ENCODE results near the gene PIGB. TPM values are rescaled to one million over a fixed set of nuclear protein-coding genes. Genes with fewer than 3 reads are reported as not detected.

Gene PIGB
- polyA plus RNA-seq, 1 donor (not counting 4 experiments of a cell fraction or from before 2014, with no cell fraction given), result 29.1 TPM

DNA sequence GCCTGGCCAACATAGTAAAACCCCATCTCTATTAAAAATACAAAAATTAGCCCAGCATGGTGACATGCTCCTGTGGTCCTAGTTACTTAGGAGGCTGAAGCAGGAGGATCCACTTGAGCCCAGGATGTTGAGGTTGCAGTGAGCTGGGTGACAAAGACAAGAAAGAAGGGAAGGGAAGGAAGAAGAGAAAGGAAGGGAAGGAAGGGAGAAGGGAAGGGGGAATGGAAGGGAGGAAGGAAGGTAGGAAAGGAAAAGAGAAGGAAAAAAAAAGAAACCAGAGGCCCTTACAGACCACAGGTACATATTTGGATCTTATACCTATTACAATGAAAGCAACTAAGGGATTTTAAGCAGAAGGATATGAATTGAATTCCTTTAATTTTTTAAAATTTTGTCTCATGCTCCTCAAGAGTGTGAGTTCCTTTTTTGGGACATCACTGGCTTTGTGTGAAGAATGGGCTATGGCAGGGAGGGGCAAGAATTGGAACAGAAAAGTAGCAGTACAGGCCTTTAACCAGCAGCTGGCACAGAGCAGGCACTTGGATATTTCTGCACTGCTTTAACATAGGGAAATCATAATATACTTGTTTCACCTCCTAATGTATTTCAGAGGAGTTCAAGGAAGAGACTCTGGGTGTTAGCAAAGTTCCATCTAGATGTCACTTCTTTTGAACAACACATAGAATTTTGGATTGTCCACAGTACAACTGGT is 37.3 kb upstream of the PIGB start:
- no peak for TF ChIP-seq CTCF (optimal IDR thresholded peaks at IDR 0.05 in 1 of 3, IDR thresholded peaks at IDR 0.05 in 1 of 3, conservative IDR thresholded peaks at IDR 0.05 in 1 of 3; ENCODE audit: extremely low read depth in 1 of 3, insufficient read depth in 2 of 3, low read length in 3 of 3)
- no peak for TF ChIP-seq EZH2 (IDR thresholded peaks at IDR 0.05; ENCODE audit: low read length)
- DNase-seq (ENCODE audit: low read depth, low spot score) (no peak), FAIRE-seq (no peak)
- no peak overlapping the region for H2AFZ ChIP-seq (ENCODE audit: control insufficient read depth, low read length)
- H3K79me2 ChIP-seq (ENCODE audit: control insufficient read depth, insufficient read depth, low read length), result no peaks in the 10 kb centered on the region
- no peaks in the 10 kb centered on the region for H3K9me1 ChIP-seq (ENCODE audit: control insufficient read depth, extremely low read depth, insufficient read depth, low read length)
- dilution Hi-C loops (cut with MboI; ENCODE audit: extremely low pct_ligation_motif_present, low sequenced_read_pairs), result no loop called here
- H3K4me3 ChIP-seq (ENCODE audit: control insufficient read depth in 2 of 3, extremely low read depth in 1 of 3, insufficient read depth in 2 of 3, low read depth in 1 of 3, low read length in 3 of 3), result no peak overlapping the region
- H3K9ac ChIP-seq (ENCODE audit: control insufficient read depth, extremely low read depth, insufficient read depth, low read length), result no peak overlapping the region
- no peaks in the 10 kb centered on the region for H3K27me3 ChIP-seq (ENCODE audit: control insufficient read depth, extremely low read depth, insufficient read depth, low read length)
- H3K27ac ChIP-seq (ENCODE audit: control insufficient read depth, insufficient read depth, low read length), result no peak overlapping the region
- no peaks in the 10 kb centered on the region for H4K20me1 ChIP-seq (ENCODE audit: control insufficient read depth, extremely low read depth, insufficient read depth, low read length)
- no peaks in the 10 kb centered on the region for H3K36me3 ChIP-seq (ENCODE audit: control insufficient read depth in 2 of 2, extremely low read depth in 1 of 2, insufficient read depth in 2 of 2, low read length in 2 of 2)
- peaks cover 17% of the 10 kb centered on the region for H3K4me1 ChIP-seq (ENCODE audit: control insufficient read depth, extremely low read depth, insufficient read depth, low read length)
- H3K4me2 ChIP-seq (ENCODE audit: control insufficient read depth, extremely low read depth, insufficient read depth, low read depth, low read length), result peak overlapping the region; percentile 29
- H3K9me3 ChIP-seq (ENCODE audit: control insufficient read depth, low read depth, low read length), result no peaks in the 10 kb centered on the region

DNA sequence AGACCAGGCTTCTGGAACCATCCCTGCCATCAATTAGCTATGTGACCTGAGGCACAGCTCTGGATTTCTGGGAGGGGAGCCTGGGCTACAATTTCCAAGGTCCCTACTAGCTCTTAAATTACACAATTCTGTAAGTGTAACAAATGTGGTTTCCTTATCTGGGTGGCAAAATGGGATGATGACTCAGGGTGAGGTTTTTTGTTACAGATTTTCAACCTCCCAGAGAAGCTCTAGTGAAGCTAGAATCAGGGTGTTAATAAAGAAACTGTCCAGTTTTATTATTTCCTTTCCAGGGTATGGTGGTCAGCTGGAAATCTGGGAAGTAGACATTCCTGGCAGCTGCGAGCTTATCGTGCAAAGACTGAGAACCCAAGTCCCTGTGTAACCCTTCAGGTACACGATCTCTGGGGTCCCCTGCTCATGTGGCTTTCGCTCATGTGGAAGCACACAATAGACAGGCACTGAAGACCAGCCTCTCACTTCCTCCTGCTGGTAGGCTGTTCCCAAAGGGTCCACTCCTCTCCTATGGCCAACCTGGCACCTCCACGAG is 36.7 kb upstream of the PIGB start:
- no peak for DNase-seq (ENCODE audit: low read depth, low spot score)
- H3K4me2 ChIP-seq (ENCODE audit: control insufficient read depth, extremely low read depth, insufficient read depth, low read depth, low read length), result peak overlapping the region; percentile 29
- no peak overlapping the region for H2AFZ ChIP-seq (ENCODE audit: control insufficient read depth, low read length)
- no peaks in the 10 kb centered on the region for H3K9me1 ChIP-seq (ENCODE audit: control insufficient read depth, extremely low read depth, insufficient read depth, low read length)
- no peaks in the 10 kb centered on the region for H3K27me3 ChIP-seq (ENCODE audit: control insufficient read depth, extremely low read depth, insufficient read depth, low read length)
- H3K79me2 ChIP-seq (ENCODE audit: control insufficient read depth, insufficient read depth, low read length), result no peaks in the 10 kb centered on the region
- H3K9ac ChIP-seq (ENCODE audit: control insufficient read depth, extremely low read depth, insufficient read depth, low read length), result no peak overlapping the region
- FAIRE-seq, result no peak
- no peak overlapping the region for H3K27ac ChIP-seq (ENCODE audit: control insufficient read depth, insufficient read depth, low read length)
- H3K4me3 ChIP-seq (ENCODE audit: control insufficient read depth in 2 of 3, extremely low read depth in 1 of 3, insufficient read depth in 2 of 3, low read depth in 1 of 3, low read length in 3 of 3), result no peak overlapping the region
- no peaks in the 10 kb centered on the region for H4K20me1 ChIP-seq (ENCODE audit: control insufficient read depth, extremely low read depth, insufficient read depth, low read length)
- H3K9me3 ChIP-seq (ENCODE audit: control insufficient read depth, low read depth, low read length), result no peaks in the 10 kb centered on the region
- dilution Hi-C loops (cut with MboI; ENCODE audit: extremely low pct_ligation_motif_present, low sequenced_read_pairs), result no loop called here
- H3K36me3 ChIP-seq (ENCODE audit: control insufficient read depth in 2 of 2, extremely low read depth in 1 of 2, insufficient read depth in 2 of 2, low read length in 2 of 2), result no peaks in the 10 kb centered on the region
- H3K4me1 ChIP-seq (ENCODE audit: control insufficient read depth, extremely low read depth, insufficient read depth, low read length), result peaks cover 17% of the 10 kb centered on the region
- TF ChIP-seq CTCF (optimal IDR thresholded peaks at IDR 0.05 in 1 of 3, IDR thresholded peaks at IDR 0.05 in 1 of 3, conservative IDR thresholded peaks at IDR 0.05 in 1 of 3; ENCODE audit: extremely low read depth in 1 of 3, insufficient read depth in 2 of 3, low read length in 3 of 3) (no peak), EZH2 (IDR thresholded peaks at IDR 0.05; ENCODE audit: low read length) (no peak)
